IMR-90 (cell line): Measurements from ENCODE around the gene C1QL2. TPM values are rescaled to one million over a fixed set of nuclear protein-coding genes. Genes with fewer than 3 reads are reported as not detected.

Experiments used
- ATAC-seq: fragments of 200-7000 bp; cut with Tn5 transposase; 2 replicates; pipeline ENCODE4 v1.9.1; 2020; ENCODE audit warnings: low read depth, mild to moderate bottlenecking, moderate library complexity
- BruUV-seq: library from RNA; stranded (reverse); fragments of 400-500 nt; replicated peaks from 2 replicates; lab custom pipeline; 2021; lab: Mats Ljungman, UMichigan
- CTCF ChIA-PET: fragments of 300-600 bp; formaldehyde crosslinking; extraction: SDS; loops from one replicate; lab custom pipeline; 2021; ENCODE audit warnings: antibody characterized with exemption; lab: Yijun Ruan, JAX
- POLR2A ChIA-PET: fragments of 300-600 bp; sonication (Branson Sonifier 250); formaldehyde crosslinking; loops from one replicate; lab custom pipeline; 2022; ENCODE audit warnings: antibody characterized with exemption; ENCODE audit not compliant: unreplicated experiment; lab: Charles Lee
- DNase-seq: peaks from one replicate; pipeline ENCODE4 v3.0.0; 2013
- H2AFZ ChIP-seq: replicated peaks from 2 replicates; pipeline ENCODE3; 2013; ENCODE audit warnings: low read length, mild to moderate bottlenecking; ENCODE audit not compliant: poor library complexity
- H2AK5ac ChIP-seq: 2 replicates; pipeline ENCODE4 v1.6.1; 2013; ENCODE audit warnings: low read depth, low read length, inconsistent platforms
- H2AK9ac ChIP-seq: replicated peaks from 2 replicates; pipeline ENCODE3; 2013; ENCODE audit warnings: mild to moderate bottlenecking, low read depth, low read length, moderate library complexity; ENCODE audit not compliant: poor library complexity
- H2BK120ac ChIP-seq: 2 replicates; pipeline ENCODE4 v1.6.1; 2013; ENCODE audit warnings: low read depth, low read length, inconsistent platforms
- H2BK15ac ChIP-seq: 3 replicates; pipeline ENCODE4 v1.6.1; 2013; ENCODE audit warnings: low read depth, low read length, inconsistent platforms
- H2BK20ac ChIP-seq: 2 replicates; pipeline ENCODE4 v1.6.1; 2013; ENCODE audit warnings: low read depth, mild to moderate bottlenecking, inconsistent platforms, low read length, moderate library complexity
- H2BK5ac ChIP-seq: 2 replicates; pipeline ENCODE4 v1.6.1; 2013; ENCODE audit warnings: mild to moderate bottlenecking, low read depth, low read length, inconsistent platforms; ENCODE audit not compliant: poor library complexity, severe bottlenecking
- H3K14ac ChIP-seq: replicated peaks from 2 replicates; pipeline ENCODE4 v1.6.1; 2013; ENCODE audit warnings: low read depth, low read length, inconsistent platforms
- H3K18ac ChIP-seq: 2 replicates; pipeline ENCODE4 v1.6.1; 2013; ENCODE audit warnings: low read depth, low read length, control low read depth
- H3K23ac ChIP-seq: 2 replicates; pipeline ENCODE4 v1.6.1; 2013; ENCODE audit warnings: low read depth, low read length, inconsistent platforms
- H3K27ac ChIP-seq: 2 replicates; pipeline ENCODE4 v1.5.1; 2013; ENCODE audit warnings: mild to moderate bottlenecking, control low read depth, low read length; ENCODE audit not compliant: insufficient read depth
- H3K27me3 ChIP-seq: 2 replicates; pipeline ENCODE4 v1.6.1; 2013; ENCODE audit warnings: low read length; ENCODE audit not compliant: control insufficient read depth, insufficient read depth
- H3K36me3 ChIP-seq: 2 replicates; pipeline ENCODE4 v1.6.1; 2013; ENCODE audit warnings: low read length, mixed read lengths; ENCODE audit not compliant: control insufficient read depth, insufficient read depth
- H3K4ac ChIP-seq: 2 replicates; pipeline ENCODE4 v1.6.1; 2013; ENCODE audit warnings: low read depth, low read length, inconsistent platforms
- H3K4me1 ChIP-seq: 2 replicates; pipeline ENCODE4 v1.6.1; 2013; ENCODE audit warnings: low read length, mixed read lengths; ENCODE audit not compliant: control insufficient read depth, insufficient read depth
- H3K4me2 ChIP-seq: 2 replicates; pipeline ENCODE4 v1.6.1; 2013; ENCODE audit warnings: low read depth, mild to moderate bottlenecking, control low read depth, low read length, moderate library complexity
- H3K4me3 ChIP-seq: 2 replicates; pipeline ENCODE4 v1.5.1; 2013; ENCODE audit warnings: low read depth, mild to moderate bottlenecking, control low read depth, low read length, moderate library complexity; ENCODE audit not compliant: insufficient read depth
- H3K56ac ChIP-seq: 2 replicates; pipeline ENCODE4 v1.6.1; 2013; ENCODE audit warnings: low read length, inconsistent platforms; ENCODE audit not compliant: insufficient read depth; ENCODE audit errors: extremely low read depth
- H3K79me1 ChIP-seq, 2 experiments: 2 replicates each; pipeline ENCODE4 v1.6.1; 2013; ENCODE audit warnings: low read length in 2 of 2, inconsistent platforms in 1 of 2, low read depth in 1 of 2
- H3K9ac ChIP-seq: 2 replicates; pipeline ENCODE4 v1.6.1; 2013; ENCODE audit warnings: low read depth, low read length, control low read depth
- H3K9me1 ChIP-seq: 2 replicates; pipeline ENCODE4 v1.6.1; 2013; ENCODE audit warnings: low read length, inconsistent platforms; ENCODE audit not compliant: insufficient read depth
- H3K9me3 ChIP-seq: 2 replicates; pipeline ENCODE4 v1.6.1; 2013; ENCODE audit warnings: low read length; ENCODE audit not compliant: control insufficient read depth, insufficient read depth
- H4K20me1 ChIP-seq: 2 replicates; pipeline ENCODE4 v1.6.1; 2013; ENCODE audit warnings: low read length, inconsistent platforms; ENCODE audit not compliant: insufficient read depth
- H4K5ac ChIP-seq: 2 replicates; pipeline ENCODE4 v1.6.1; 2013; ENCODE audit warnings: mild to moderate bottlenecking, low read depth, low read length, control low read depth
- H4K8ac ChIP-seq, 2 experiments: 2 replicates each; pipeline ENCODE4 v1.6.1; 2013; ENCODE audit warnings: low read depth in 2 of 2, low read length in 2 of 2, control low read depth in 1 of 2, inconsistent platforms in 1 of 2
- H4K91ac ChIP-seq: 2 replicates; pipeline ENCODE4 v1.6.1; 2013; ENCODE audit warnings: low read depth, low read length, inconsistent platforms; ENCODE audit not compliant: insufficient read depth
- CEBPB ChIP-seq: IDR thresholded peaks from 2 replicates; pipeline ENCODE4 v1.6.1; 2012; ENCODE audit warnings: low read depth, low read length, improper control_type of control experiment
- CTCF ChIP-seq: conservative IDR thresholded peaks from 2 replicates; pipeline ENCODE4 v1.5.1; 2012; ENCODE audit warnings: mild to moderate bottlenecking, low read depth, low read length, improper control_type of control experiment
- WGBS, 2 experiments: methylation state at CpG; one replicate each; pipeline versions ENCODE4 v1.1.5 to v1.1.7; 2013; ENCODE audit warnings: missing lambda C conversion rate in 2 of 2; ENCODE audit not compliant: insufficient read length in 1 of 2; ENCODE audit errors: extremely low coverage in 2 of 2; 5-methylcytosine and 5-hydroxymethylcytosine counted together
- dilution Hi-C: fragments of 300-500 bp; cut with HindIII; formaldehyde crosslinking; loops from one replicate; pipeline ENCODE4 v1.14.3; 2018; ENCODE audit warnings: low sequenced_read_pairs; ENCODE audit not compliant: unreplicated experiment
- in situ Hi-C: fragments of 300-500 bp; cut with MboI; formaldehyde crosslinking; loops from 3 replicates; pipeline ENCODE4 v1.14.3; 2019; ENCODE audit warnings: low sequenced_read_pairs, inconsistent platforms, mixed read lengths
- intact Hi-C: fragments of 100-400 bp; cut with micrococcal nuclease; formaldehyde crosslinking; loops from 2 replicates; pipeline ENCODE4 v1.10.0; 2022
- polyA plus RNA-seq, 3 experiments: library from polyadenylated mRNA; depleted of rRNA; stranded (reverse); fragments of >200 nt; gene quantifications; 2 replicates each; pipeline ENCODE4 v1.2.3, GENCODE V29; 2012; ENCODE audit warnings: low replicate concordance in 1 of 3
- total RNA-seq: library from RNA; depleted of rRNA; stranded (reverse); fragments of >200 nt; gene quantifications from 2 replicates; pipeline ENCODE4 v1.2.3, GENCODE V29; 2012

The C1QL2 gene
- total and polyA plus RNA-seq, 2 of the 4 experiments (the other 2 are of a cell fraction) = not detected

- H3K23ac ChIP-seq = no peak overlapping the region
- TF ChIP-seq CEBPB = 0 out of 2 replicates have a peak, but pooled peaks have one; percentile 6
- TF ChIP-seq CTCF = no peak
- H3K4me2 ChIP-seq = no peak overlapping the region
- no peak overlapping the region for H2BK5ac ChIP-seq
- intact Hi-C loops (no loop called here), in situ Hi-C loops (no loop called here), dilution Hi-C loops (no loop called here)
- H4K20me1 ChIP-seq = no peaks in the 10 kb centered on the region
- no TSS peak for BruUV-seq
- ChIA-PET CTCF (no interaction called here), POLR2A (no interaction called here)
- H3K36me3 ChIP-seq = no peaks in the 10 kb centered on the region
- DNase-seq (no peak), ATAC-seq (no peak)
- H3K14ac ChIP-seq = no peak overlapping the region
- peaks cover 10% of the 10 kb centered on the region for H3K27me3 ChIP-seq
- no peak overlapping the region for H4K5ac ChIP-seq
- no peak overlapping the region for H3K18ac ChIP-seq
- H3K4me1 ChIP-seq = peaks cover 18% of the 10 kb centered on the region
- H2BK120ac ChIP-seq = no peak overlapping the region
- no peak overlapping the region for H2BK20ac ChIP-seq
- H3K27ac ChIP-seq = no peak overlapping the region
- H3K4ac ChIP-seq = no peak overlapping the region
- no peak overlapping the region for H2AFZ ChIP-seq
- WGBS, 2 experiments = no CpG with 5 or more reads among the region's 5 CpGs
- H3K9me1 ChIP-seq = no peaks in the 10 kb centered on the region
- no peak overlapping the region for H3K9ac ChIP-seq
- no peak overlapping the region for H4K8ac ChIP-seq
- no peak overlapping the region for H3K56ac ChIP-seq
- no peaks in the 10 kb centered on the region for H3K79me1 ChIP-seq
- H3K9me3 ChIP-seq = no peaks in the 10 kb centered on the region
- no peak overlapping the region for H2AK5ac ChIP-seq
- no peak overlapping the region for H2AK9ac ChIP-seq
- H4K91ac ChIP-seq = no peak overlapping the region
- H3K4me3 ChIP-seq = no peak overlapping the region
- H2BK15ac ChIP-seq = no peak overlapping the region
Observed at GRCh38 chr2:119195001-119195400, 36.5 kb upstream of the C1QL2 start.
